CD4-positive, alpha-beta T cell treated with Interleukin-17A for 1 hour (primary cell): ENCODE data around the gene CMIP.

Experiments used
- DNase-seq: peaks from one replicate; pipeline ENCODE4 v3.0.0-alpha.2; 2020

Gene CMIP

GRCh38 chr16:81448154-81449131 is 3.8 kb downstream of the CMIP start:
- DNase-seq: no peak

- DNase-seq: no peak
These were observed 4.6 kb downstream of the CMIP start for GRCh38 chr16:81449241-81449640.

- no peak for DNase-seq
These were observed 5.4 kb downstream of the CMIP start for GRCh38 chr16:81449899-81450608.

- no peak for DNase-seq
These were observed 6.3 kb downstream of the CMIP start for GRCh38 chr16:81450783-81451491.

- no peak for DNase-seq
These were observed 7.4 kb downstream of the CMIP start for GRCh38 chr16:81451753-81452680.

- DNase-seq: no peak
These were observed 8.6 kb downstream of the CMIP start for GRCh38 chr16:81453091-81453728.

- no peak for DNase-seq
These were observed 9.4 kb downstream of the CMIP start for GRCh38 chr16:81454044-81454443.

- no peak for DNase-seq
These were observed 10.4 kb downstream of the CMIP start for GRCh38 chr16:81455006-81455405.

GRCh38 chr16:81455720-81456494 is 11.3 kb downstream of the CMIP start:
- no peak for DNase-seq

GRCh38 chr16:81456523-81457325 is 12.1 kb downstream of the CMIP start:
- no peak for DNase-seq

- DNase-seq: no peak
These were observed 12.9 kb downstream of the CMIP start for GRCh38 chr16:81457326-81458133.

- DNase-seq: no peak
These were observed 13.6 kb downstream of the CMIP start for GRCh38 chr16:81458149-81458669.

GRCh38 chr16:81458827-81459598 is 14.4 kb downstream of the CMIP start:
- no peak for DNase-seq

- no peak for DNase-seq
These were observed 15.5 kb downstream of the CMIP start for GRCh38 chr16:81460075-81460474.

- DNase-seq: no peak
These were observed 16.6 kb downstream of the CMIP start for GRCh38 chr16:81461243-81461642.

- DNase-seq: no peak
These were observed 17.2 kb downstream of the CMIP start for GRCh38 chr16:81461766-81462165.

- no peak for DNase-seq
These were observed 18.1 kb downstream of the CMIP start for GRCh38 chr16:81462683-81463082.

- DNase-seq: no peak
These were observed 18.8 kb downstream of the CMIP start for GRCh38 chr16:81463296-81463890.
